Activated gamma-delta T cell (primary cell): ENCODE measurements around the gene ERH.

ENCODE experiments used
- DNase-seq: peaks from one replicate; lab custom pipeline; 2025; lab: John Stamatoyannopoulos, UW

Gene ERH

DNA sequence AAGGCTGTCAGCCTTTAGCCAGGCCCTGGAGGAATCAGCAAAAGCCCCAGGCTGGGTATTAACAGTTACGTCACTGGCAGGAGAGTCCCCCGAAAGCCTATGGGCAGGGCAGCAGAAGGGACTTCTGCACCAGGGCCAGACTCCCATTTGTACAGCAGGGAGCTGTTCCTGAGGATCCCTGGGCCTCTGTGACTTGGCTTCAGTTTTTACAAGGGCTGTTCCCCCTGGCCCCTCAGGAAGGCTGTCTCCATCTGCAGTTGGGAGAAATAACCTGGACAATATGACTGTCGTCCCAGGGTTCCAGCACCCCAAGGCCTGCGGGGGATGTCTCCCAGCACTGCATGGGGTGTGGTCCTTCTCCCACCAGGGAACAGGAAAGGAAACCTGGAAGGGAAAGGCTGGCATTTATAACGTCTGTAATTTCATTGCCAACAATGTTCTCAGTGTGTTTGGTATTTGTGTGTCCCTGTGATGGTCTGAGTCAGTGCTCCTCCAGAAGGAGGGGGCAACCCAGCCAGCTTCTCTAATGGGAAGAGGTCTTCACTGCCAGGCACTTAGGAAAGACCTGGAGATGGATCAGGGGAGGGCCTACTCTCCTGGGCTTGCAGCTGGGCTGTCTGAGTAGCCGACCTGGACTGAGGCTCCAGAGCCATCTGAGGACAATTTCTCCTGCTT is 42.4 kb downstream of the ERH start:
- no peak for DNase-seq

DNA sequence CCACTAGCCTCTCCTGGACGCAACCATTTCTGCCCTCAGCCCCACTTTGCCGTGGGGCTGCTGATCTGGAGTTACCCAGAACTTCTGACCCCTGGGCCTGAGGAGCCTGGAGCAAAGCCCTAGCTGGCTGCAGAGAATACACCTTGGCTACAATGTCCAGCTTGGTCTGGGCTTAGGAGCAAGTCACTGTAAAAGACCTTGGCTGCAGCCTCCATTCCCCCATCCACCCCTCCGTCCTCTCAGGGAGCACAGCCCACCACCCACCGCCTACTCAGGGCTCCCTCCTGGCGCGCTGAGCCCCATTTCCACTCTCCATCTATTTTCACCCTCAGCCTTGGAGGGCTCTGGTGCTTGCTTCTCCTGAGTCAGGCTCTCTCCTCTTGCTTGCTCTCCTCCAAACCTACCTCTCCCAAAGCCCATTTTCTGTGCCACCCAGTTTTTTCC is 42.9 kb downstream of the ERH start:
- DNase-seq, result no peak

DNA sequence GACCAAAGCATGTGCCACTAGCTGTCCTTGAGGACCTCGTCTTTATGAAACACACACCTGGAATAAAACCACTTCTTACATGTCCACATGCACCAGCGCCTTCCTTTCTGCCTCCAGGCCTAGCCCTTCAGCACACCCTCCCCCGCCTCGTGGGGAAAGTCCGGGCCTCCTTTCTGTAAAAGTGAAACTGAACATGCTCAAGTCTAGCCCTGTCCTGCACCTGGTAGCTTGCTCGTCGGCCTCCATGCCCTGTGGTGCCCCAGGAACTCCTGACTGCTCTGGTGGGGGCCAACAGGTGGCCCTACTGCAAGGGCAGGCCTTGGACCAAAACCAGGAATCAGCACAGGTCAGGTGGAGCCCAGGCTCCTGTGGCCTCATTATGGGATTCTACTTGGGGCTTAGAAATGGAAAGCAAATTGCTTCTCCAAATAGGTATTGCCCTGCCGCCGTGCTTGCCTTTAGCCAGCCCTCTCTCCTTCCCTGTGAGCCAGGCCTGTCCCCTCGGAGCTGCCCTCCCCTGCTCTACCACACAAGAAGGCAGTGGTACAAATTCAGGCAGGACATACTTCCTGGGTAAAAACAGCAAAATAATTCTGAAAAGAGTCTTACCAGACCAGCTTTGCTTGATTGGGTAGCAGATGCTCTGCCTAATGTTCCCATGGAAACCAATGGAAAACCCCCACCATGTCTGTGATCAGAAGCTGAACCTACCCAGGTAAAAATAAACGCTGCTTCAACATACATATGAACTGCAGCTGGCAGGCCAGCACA is 43.5 kb downstream of the ERH start:
- no peak for DNase-seq

DNA sequence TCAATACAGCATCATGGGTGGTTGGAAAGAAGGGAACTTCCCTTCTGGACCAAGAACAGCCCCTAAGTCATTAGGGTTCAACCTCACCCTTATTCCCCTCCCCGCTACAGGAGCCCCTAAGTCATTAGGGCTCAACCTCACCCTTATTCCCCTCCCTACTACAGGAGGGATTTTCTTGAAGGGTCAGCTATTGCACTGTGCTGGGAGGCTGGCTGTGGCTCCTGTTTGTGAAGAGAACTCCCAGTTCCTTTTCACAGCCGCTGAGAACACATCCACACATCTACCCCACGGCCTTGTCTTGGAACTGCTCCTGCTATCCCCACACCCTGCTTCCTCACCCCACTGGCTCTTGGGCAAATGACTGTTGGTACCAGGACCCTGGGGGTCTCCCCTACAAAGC is 44.9 kb downstream of the ERH start:
- DNase-seq, result no peak

DNA sequence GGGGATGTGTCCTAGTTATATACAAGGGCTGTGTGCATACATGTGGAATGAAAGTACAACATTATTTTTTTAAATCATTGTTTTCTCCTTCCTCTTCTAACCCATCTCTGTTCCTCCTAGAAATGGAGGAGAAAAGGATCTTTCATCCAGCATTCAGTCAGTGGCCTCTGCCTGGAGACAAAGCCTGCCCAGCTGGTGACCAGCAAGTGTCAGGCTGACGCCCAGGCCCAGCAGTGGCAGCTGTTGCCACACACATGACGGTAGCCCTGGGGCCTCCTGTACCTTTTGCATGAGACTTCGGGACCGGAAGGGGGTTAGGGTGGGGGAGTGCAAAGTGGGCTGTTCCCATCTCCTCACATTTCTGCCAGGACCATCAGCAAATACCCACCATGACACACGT is 46.2 kb downstream of the ERH start:
- DNase-seq, result no peak

DNA sequence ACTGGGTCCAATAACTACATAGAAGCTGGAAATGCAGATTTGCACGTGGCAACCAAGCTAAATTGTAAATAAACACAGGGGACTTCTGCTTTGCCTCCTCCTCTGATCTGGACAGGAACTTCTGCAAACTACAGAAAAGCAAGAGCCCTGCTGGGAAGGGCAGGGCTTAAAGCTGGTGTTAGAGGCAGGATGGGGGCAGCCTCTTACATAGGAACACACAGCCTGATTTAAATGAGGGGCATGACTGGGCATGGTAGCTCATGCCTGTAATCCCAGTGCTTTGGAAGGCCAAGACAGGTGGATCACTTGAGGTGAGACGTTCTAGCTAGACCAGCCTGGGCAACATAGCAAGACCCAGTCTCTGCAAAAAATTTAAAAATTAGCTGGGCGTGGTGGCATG is 46.7 kb downstream of the ERH start:
- no peak for DNase-seq

- DNase-seq, result no peak
Observed at GRCh38 chr14:69350892-69351291, 47.2 kb downstream of the ERH start.

GRCh38 chr14:69349091-69349777 is 48.9 kb downstream of the ERH start:
- no peak for DNase-seq

DNA sequence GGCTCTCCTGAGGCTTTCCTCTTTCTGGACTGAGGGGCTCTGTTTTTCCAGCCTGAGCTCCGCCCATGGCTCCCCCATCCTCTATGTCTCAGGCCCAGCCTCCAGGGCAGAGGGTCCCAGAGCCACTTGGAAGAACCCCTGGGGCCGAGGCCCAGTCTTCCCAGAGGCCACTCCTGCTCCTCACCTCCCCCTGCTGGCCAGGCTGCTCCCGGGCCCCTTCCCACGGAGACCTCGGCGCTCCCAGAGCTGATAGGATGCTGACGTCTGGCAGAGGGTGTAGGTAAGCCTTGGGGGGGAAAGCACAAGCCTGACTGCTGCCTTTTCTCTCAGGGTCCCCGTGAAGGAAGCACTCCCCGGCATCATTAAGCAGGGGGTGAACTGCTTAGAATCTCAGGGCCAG is 51.4 kb downstream of the ERH start:
- no peak for DNase-seq

DNA sequence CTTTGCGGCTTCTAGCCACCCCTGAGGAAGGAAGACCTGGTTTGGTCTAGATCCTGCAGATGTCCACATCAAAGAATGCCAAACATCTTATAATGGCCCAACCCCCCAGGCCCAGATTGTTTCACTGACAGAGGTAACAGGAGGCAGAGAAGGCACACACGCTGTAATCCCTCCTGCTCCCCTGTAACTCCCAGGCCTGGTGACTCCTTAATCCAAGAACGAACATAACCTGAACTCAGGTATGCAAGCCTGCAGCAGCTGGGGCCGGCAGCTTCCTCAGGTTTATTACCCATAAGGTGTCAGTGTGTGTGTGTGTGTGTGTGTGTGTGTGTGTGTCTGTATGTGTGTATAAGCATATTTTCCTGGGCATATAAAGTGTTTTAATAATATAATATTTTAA is 52.7 kb downstream of the ERH start:
- DNase-seq, result no peak

DNA sequence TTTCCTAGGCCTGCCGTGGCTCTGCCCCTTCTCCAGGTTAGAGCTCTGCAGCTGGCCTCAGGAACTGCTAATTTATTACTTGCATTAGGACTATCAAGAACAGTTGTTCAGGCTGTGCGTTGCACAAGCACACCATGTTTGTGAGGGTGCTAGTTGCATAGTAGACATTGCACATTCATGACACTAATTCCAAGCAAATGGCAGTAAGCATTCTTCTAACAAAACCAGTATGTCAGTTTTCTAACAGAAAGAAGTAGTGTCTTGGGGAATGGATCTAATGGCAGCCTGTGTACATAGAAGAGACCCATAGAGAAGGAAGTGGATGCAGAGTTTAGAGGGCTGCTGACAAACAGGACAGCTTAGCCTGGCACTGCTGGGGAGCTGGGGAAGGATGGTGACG is 53.9 kb downstream of the ERH start:
- DNase-seq, result no peak

GRCh38 chr14:69342928-69343525 is 55.1 kb downstream of the ERH start:
- DNase-seq, result no peak

GRCh38 chr14:69339426-69339825 is 58.7 kb downstream of the ERH start:
- DNase-seq, result no peak

GRCh38 chr14:69337984-69338383 is 60.1 kb downstream of the ERH start:
- no peak for DNase-seq

GRCh38 chr14:69335371-69335771 is 62.7 kb downstream of the ERH start:
- DNase-seq, result no peak

DNA sequence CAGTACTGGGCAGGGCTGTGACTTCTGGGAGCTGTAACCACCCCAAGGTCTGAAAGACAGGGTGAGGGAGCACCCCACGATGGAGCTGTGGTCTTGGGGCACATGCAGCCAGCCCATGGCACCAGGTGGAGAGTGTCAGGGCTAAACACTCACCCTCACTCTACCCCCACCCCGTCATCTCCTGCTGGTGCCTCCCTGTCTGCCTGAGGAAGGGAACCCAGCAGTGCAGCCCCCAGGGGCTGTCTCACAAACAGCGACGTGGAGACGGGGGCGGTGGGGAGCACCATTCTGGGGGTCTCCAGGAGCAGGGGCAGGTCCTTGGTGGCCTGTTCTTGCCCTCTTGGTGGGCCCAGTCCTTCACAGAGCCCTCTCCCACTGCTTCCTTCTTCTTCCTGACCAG is 63.5 kb downstream of the ERH start:
- no peak for DNase-seq

DNA sequence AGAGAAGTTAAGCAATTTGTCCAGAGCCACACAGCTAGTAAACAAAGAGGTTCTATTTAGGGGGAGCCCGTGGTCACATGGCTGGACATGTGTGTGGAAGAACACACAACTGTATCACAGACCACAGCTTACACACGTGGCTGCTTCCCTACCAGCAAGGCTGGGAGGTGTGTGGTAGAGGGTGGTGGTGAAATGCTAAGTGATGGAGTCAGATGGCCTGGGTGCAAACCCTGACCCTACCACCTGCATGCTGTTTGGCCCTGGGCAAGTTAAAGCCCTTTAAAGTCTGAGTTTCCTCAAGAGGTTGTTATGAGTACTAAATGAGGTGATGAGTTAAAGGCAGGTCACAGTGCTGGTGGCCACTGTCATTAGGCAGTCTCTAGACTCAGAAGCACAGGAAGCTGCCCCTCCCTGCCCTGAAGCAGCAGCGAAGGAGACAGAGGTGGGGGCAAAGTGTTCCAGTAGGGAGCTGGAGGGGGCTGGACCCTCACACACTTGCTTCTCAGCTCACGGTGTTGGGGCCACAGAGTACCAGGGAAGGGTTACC is 64.2 kb downstream of the ERH start:
- no peak for DNase-seq

DNA sequence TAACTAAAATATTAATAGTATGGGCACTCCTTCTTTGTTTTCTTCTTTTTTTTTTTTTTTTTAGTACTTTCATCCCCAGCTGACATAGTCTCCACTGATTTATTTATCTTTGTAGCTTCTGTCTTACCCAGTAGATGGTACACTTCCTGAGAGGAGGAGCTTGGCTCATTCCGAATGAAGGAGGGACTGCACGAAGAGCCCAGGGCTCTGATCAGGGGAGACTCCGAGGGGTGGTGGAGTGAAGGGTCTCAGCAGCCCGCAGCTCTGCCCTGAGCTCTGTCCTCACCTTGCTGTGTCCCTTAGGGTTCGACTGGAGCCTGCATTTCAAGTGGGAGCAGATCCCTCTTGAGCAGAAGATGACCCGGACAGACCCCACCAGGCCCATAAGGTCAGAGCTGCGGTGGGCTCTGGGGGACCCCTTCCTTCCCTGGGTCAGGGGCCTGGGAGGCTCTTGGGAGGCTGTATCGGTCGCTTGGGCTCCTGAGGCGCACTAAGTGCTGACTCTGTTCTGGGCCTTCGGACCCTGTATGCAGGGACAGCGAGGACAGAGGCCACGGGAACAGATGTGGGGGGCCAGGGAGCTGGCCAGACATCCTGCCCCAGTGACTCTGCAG is 65.2 kb downstream of the ERH start:
- DNase-seq, result no peak

GRCh38 chr14:69331206-69331605 is 66.9 kb downstream of the ERH start:
- no peak for DNase-seq
